Endothelial cell of umbilical vein (primary cell): ENCODE results near the gene TRPM3. TPM values are rescaled to one million over a fixed set of nuclear protein-coding genes. Genes with fewer than 3 reads are reported as not detected.

Source experiments
- Bru-seq: library from RNA; stranded (reverse); fragments of 400-500 nt; gene quantifications from one replicate; lab custom pipeline; 2021; lab: Mats Ljungman, UMichigan
- BruChase-seq, 2 experiments: library from RNA; stranded (reverse); fragments of 400-500 nt; gene quantifications; one replicate each; lab custom pipeline; 2021; lab: Mats Ljungman, UMichigan
- BruUV-seq: library from RNA; stranded (reverse); fragments of 400-500 nt; replicated peaks from 2 replicates; lab custom pipeline; 2021; lab: Mats Ljungman, UMichigan
- CTCF ChIA-PET: fragments of 300-600, 350-600 bp; sonication (Branson Sonifier 250); formaldehyde crosslinking; loops from one replicate; lab custom pipeline; 2021; ENCODE audit warnings: antibody characterized with exemption, inconsistent platforms; lab: Charles Lee
- POLR2A ChIA-PET: fragments of 300-600, 350-600 bp; sonication (Branson Sonifier 250); formaldehyde crosslinking; loops from one replicate; lab custom pipeline; 2021; ENCODE audit warnings: antibody characterized with exemption, inconsistent platforms; lab: Charles Lee
- DNase-seq: peaks from one replicate; pipeline ENCODE4 v3.0.0-alpha.2; 2011; ENCODE audit warnings: low read depth, low spot score
- FAIRE-seq: peaks from 2 replicates; lab custom pipeline; 2011; peaks lifted over from hg19 to GRCh38; lab: Jason Lieb, UNC
- H2AFZ ChIP-seq: 2 replicates; pipeline ENCODE4 v1.6.0; 2012; ENCODE audit warnings: low read depth, low read length, control low read depth, inconsistent platforms
- H3K27ac ChIP-seq: 2 replicates; pipeline ENCODE4 v1.5.1; 2011; ENCODE audit warnings: low read depth, mild to moderate bottlenecking, control low read depth, low read length, moderate library complexity; ENCODE audit not compliant: insufficient read depth
- H3K27me3 ChIP-seq, 2 experiments: 2 replicates each; pipeline versions ENCODE4 v1.6.0 to v1.6.1; 2011; ENCODE audit warnings: low read length in 2 of 2, mixed read lengths in 1 of 2; ENCODE audit not compliant: control insufficient read depth in 2 of 2, insufficient read depth in 2 of 2
- H3K36me3 ChIP-seq, 2 experiments: 2 replicates in 1 of 2; 3 replicates in 1 of 2; pipeline ENCODE4 v1.5.1; 2011; ENCODE audit warnings: low read length in 2 of 2, mild to moderate bottlenecking in 1 of 2, moderate library complexity in 1 of 2; ENCODE audit not compliant: control insufficient read depth in 2 of 2, insufficient read depth in 2 of 2; ENCODE audit errors: extremely low read depth in 1 of 2
- H3K4me1 ChIP-seq: 3 replicates; pipeline ENCODE4 v1.5.1; 2011; ENCODE audit warnings: mild to moderate bottlenecking, low read length; ENCODE audit not compliant: control insufficient read depth, insufficient read depth; ENCODE audit errors: extremely low read depth
- H3K4me2 ChIP-seq: 2 replicates; pipeline ENCODE4 v1.6.1; 2011; ENCODE audit warnings: low read length, control low read depth, mixed read lengths; ENCODE audit not compliant: insufficient read depth
- H3K4me3 ChIP-seq, 3 experiments: fragments of 200-600 bp in 1 of 3; sonication (generic), shearing (Covaris generic) in 1 of 3; replicated peaks in 1 of 3; 2 replicates each; pipeline ENCODE4 v1.5.1; 2011 to 2016; ENCODE audit warnings: control low read depth in 3 of 3, low read length in 3 of 3, mild to moderate bottlenecking in 2 of 3, inconsistent platforms in 1 of 3, low read depth in 1 of 3, moderate library complexity in 1 of 3; ENCODE audit not compliant: insufficient read depth in 1 of 3
- H3K79me2 ChIP-seq: 2 replicates; pipeline ENCODE4 v1.6.0; 2012; ENCODE audit warnings: low read length, inconsistent platforms; ENCODE audit not compliant: control insufficient read depth, insufficient read depth
- H3K9ac ChIP-seq: replicated peaks from 2 replicates; pipeline ENCODE3; 2011; ENCODE audit warnings: low read length, control low read depth; ENCODE audit not compliant: insufficient read depth; ENCODE audit errors: extremely low read depth
- H3K9me1 ChIP-seq: replicated peaks from 3 replicates; pipeline ENCODE4 v1.6.0; 2011; ENCODE audit warnings: mild to moderate bottlenecking, low read length; ENCODE audit not compliant: control insufficient read depth, insufficient read depth; ENCODE audit errors: extremely low read depth
- H3K9me3 ChIP-seq: replicated peaks from 2 replicates; pipeline ENCODE4 v1.5.1; 2012; ENCODE audit warnings: low read length, inconsistent platforms; ENCODE audit not compliant: control insufficient read depth, insufficient read depth
- H4K20me1 ChIP-seq: replicated peaks from 2 replicates; pipeline ENCODE3; 2011; ENCODE audit warnings: mild to moderate bottlenecking, low read length; ENCODE audit not compliant: control insufficient read depth, insufficient read depth; ENCODE audit errors: extremely low read depth
- EZH2 ChIP-seq: IDR thresholded peaks from 2 replicates; pipeline ENCODE4 v1.6.1; 2012; ENCODE audit warnings: borderline replicate concordance, low read depth, mild to moderate bottlenecking, moderate library complexity, low read length, inconsistent platforms; ENCODE audit not compliant: severe bottlenecking
- FOS ChIP-seq: IDR thresholded peaks from 2 replicates; pipeline ENCODE4 v1.6.1; 2011; ENCODE audit warnings: mild to moderate bottlenecking, low read length, moderate library complexity, borderline replicate concordance; ENCODE audit not compliant: insufficient read depth
- GATA2 ChIP-seq: IDR thresholded peaks from 2 replicates; pipeline ENCODE4 v1.7.0; 2011; ENCODE audit warnings: low read depth, mild to moderate bottlenecking, moderate library complexity, mixed read lengths, low read length; ENCODE audit not compliant: insufficient read length, insufficient read depth
- JUN ChIP-seq: IDR thresholded peaks from 2 replicates; pipeline ENCODE4 v1.6.1; 2011; ENCODE audit warnings: borderline replicate concordance, low read depth; ENCODE audit not compliant: insufficient read length, insufficient read depth
- MYC ChIP-seq: IDR thresholded peaks from one replicate; pipeline ENCODE4 v1.6.1; 2011; ENCODE audit warnings: mild to moderate bottlenecking, low read depth, low read length
- POLR2A ChIP-seq: IDR thresholded peaks from 2 replicates; pipeline ENCODE4 v1.6.1; 2012; ENCODE audit warnings: low read depth, mild to moderate bottlenecking, control low read depth, low read length
- POLR2AphosphoS5 ChIP-seq: IDR thresholded peaks from 2 replicates; pipeline ENCODE4 v1.6.1; 2012; ENCODE audit warnings: low read depth, mild to moderate bottlenecking, control low read depth, low read length, moderate library complexity; ENCODE audit not compliant: insufficient read depth
- dilution Hi-C: fragments of 300-500 bp; cut with MboI; formaldehyde crosslinking; loops from one replicate; pipeline ENCODE4 v1.15.0; 2019; ENCODE audit warnings: low sequenced_read_pairs; ENCODE audit not compliant: extremely low pct_ligation_motif_present
- intact Hi-C: fragments of 100-400 bp; cut with micrococcal nuclease; formaldehyde crosslinking; loops from one replicate; pipeline ENCODE4 v1.10.0; 2022
- long read RNA-seq: library from polyadenylated mRNA; stranded (forward); transcript quantifications from one replicate; pipeline ENCODE4 v2.0.0, GENCODE V29; 2021
- polyA minus RNA-seq, 3 experiments: library from RNA; depleted of rRNA, polyadenylated mRNA; stranded (reverse); fragments of >200 nt; gene quantifications; 1 replicate in 1 of 3; 2 replicates in 2 of 3; pipeline ENCODE4 v1.2.3, GENCODE V29; 2011
- polyA plus RNA-seq, 4 experiments: library from polyadenylated mRNA; depleted of rRNA in 3 of 4; stranded (reverse) in 3 of 4; unstranded in 1 of 4; fragments of >200 nt; gene quantifications; 2 replicates each; pipeline versions ENCODE4 v1.2.1 to v1.2.3, GENCODE V29; 2011 to 2012; ENCODE audit warnings: missing spikeins in 1 of 4
- total RNA-seq: library from RNA; stranded (reverse); gene quantifications from 2 replicates; pipeline ENCODE4 v1.2.3, GENCODE V29; 2021
- TF ChIP-seq, protein P1 (sequence below), 2 donors: IDR thresholded peaks; 1 replicate in 1 of 2; 2 replicates in 1 of 2; pipeline ENCODE4 v1.5.1; 2011; ENCODE audit warnings: low read length in 2 of 2, mild to moderate bottlenecking in 2 of 2, moderate library complexity in 2 of 2, control low read depth in 1 of 2, inconsistent platforms in 1 of 2, low read depth in 1 of 2; ENCODE audit not compliant: insufficient read depth in 1 of 2; ENCODE audit errors: extremely low read depth in 1 of 2
- TF ChIP-seq, protein P2 (sequence below): IDR thresholded peaks from 2 replicates; pipeline ENCODE4 v1.6.1; 2011; ENCODE audit not compliant: insufficient read depth, insufficient read length

Gene TRPM3
- 0.02 and 0.33 TPM in 2 replicates for total RNA-seq
- polyA plus RNA-seq: 0.10 and 0.17 TPM in 2 replicates
- polyA plus RNA-seq (2011; cell fraction: cytosol; rRNA removed): 0.06 and 0.07 TPM in 2 replicates
- polyA plus RNA-seq (2011; cell fraction: nucleus; rRNA removed): 0.46 and 0.78 TPM in 2 replicates
- 0.03 TPM in 1 of 2 replicates, not detected in the other for polyA plus RNA-seq (2012)
- polyA minus RNA-seq: 0.21 and 0.32 TPM in 2 replicates
- polyA minus RNA-seq (2011; cell fraction: cytosol; rRNA and poly(A)+ RNA removed): not detected
- polyA minus RNA-seq (2011; cell fraction: nucleus; rRNA and poly(A)+ RNA removed): 0.77 and 2.0 TPM in 2 replicates
- percentile 12 among the genes with signal in this experiment for Bru-seq, nascent RNA
- BruChase-seq, experiment 1, labeled RNA remaining after a 6-hour chase: percentile 6 among the genes with signal in this experiment
- percentile 7 among the genes with signal in this experiment for BruChase-seq, experiment 2, labeled RNA remaining after a 2-hour chase
- long read RNA-seq, partial matches to known transcripts: 0 of 10 reads
- long read RNA-seq, other reads (novel, unspliced or antisense): 10 of 10 reads

DNA sequence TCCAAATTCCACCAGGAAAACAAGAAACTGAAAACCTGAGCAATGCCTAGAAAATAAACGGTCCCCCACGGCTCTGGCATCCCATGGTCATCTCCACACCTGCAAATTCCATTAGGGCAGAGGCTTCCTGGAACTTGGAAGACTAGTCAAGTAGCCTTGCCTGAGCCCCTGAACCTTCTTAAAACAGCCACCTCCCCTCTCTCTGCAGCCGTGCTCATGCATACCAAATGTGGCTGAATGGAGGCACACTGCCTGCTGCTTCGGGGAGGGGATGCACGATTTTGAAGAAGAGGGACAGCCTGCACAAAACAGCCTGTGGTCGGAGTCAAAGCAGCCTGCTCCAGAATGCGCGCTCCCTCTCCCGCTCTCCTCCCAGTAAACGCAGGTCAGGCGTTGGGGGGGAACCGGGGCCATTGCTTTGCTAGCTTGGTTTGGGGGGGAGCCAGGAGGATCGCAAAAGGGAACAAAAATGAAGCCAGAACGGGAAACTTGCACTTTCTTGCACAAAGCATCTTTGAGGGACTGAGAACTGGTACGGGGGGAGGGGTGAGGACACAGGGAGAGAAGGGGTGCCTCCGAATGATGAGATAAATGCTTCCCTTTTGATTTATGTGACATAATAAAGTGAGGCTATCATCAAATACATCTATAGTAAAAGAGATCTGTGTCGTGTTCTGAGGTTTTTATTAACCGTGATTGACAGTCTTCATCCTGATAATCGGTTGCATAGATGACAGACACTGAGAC is at the start of gene TRPM3:
Gene TRPM3 (minus strand): TSS at position 347 of the 747 bp plus-strand sequence. CDS start 267 bp downstream, at position 80.
- H3K79me2 ChIP-seq: no peaks in the 10 kb centered on the region
- no peak within 1 kb of the TSS for H3K4me2 ChIP-seq
- H3K27me3 ChIP-seq: peaks cover 19 to 52% of the 10 kb centered on the region in 2 experiments
- intact Hi-C loops (loop anchor here (5.0 to 10.0 kb wide), 2 partner anchors 46 to 187 kb away; no protein-coding TSS in a partner anchor), dilution Hi-C loops (no loop called here)
- ChIA-PET POLR2A (no interaction called here), CTCF (no interaction called here)
- DNase-seq: no peak
- TF ChIP-seq FOS: no peak
- TF ChIP-seq EZH2: no peak
- TF ChIP-seq, protein P1, sequence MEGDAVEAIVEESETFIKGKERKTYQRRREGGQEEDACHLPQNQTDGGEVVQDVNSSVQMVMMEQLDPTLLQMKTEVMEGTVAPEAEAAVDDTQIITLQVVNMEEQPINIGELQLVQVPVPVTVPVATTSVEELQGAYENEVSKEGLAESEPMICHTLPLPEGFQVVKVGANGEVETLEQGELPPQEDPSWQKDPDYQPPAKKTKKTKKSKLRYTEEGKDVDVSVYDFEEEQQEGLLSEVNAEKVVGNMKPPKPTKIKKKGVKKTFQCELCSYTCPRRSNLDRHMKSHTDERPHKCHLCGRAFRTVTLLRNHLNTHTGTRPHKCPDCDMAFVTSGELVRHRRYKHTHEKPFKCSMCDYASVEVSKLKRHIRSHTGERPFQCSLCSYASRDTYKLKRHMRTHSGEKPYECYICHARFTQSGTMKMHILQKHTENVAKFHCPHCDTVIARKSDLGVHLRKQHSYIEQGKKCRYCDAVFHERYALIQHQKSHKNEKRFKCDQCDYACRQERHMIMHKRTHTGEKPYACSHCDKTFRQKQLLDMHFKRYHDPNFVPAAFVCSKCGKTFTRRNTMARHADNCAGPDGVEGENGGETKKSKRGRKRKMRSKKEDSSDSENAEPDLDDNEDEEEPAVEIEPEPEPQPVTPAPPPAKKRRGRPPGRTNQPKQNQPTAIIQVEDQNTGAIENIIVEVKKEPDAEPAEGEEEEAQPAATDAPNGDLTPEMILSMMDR (IDR thresholded peaks at IDR 0.05; ENCODE audit: extremely low read depth in 1 of 2, insufficient read depth in 1 of 2, low read depth in 1 of 2, low read length in 2 of 2): no peak
- TF ChIP-seq, protein P2, sequence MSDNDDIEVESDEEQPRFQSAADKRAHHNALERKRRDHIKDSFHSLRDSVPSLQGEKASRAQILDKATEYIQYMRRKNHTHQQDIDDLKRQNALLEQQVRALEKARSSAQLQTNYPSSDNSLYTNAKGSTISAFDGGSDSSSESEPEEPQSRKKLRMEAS: no peak
- no peak for TF ChIP-seq MYC
- no peak for TF ChIP-seq JUN
- no peak for TF ChIP-seq POLR2A
- no peak for TF ChIP-seq POLR2AphosphoS5
- no peak for TF ChIP-seq GATA2
- no peaks in the 10 kb centered on the region for H3K9me3 ChIP-seq
- no TSS peak for BruUV-seq
- no peak within 1 kb of the TSS for H2AFZ ChIP-seq
- H3K27ac ChIP-seq: no peak within 1 kb of the TSS
- no peak within 1 kb of the TSS for H3K4me3 ChIP-seq
- H3K36me3 ChIP-seq: no peaks in the 10 kb centered on the region
- no peak within 1 kb of the TSS for H3K9ac ChIP-seq
- no peaks in the 10 kb centered on the region for H4K20me1 ChIP-seq
- H3K4me1 ChIP-seq: no peaks in the 10 kb centered on the region
- no peak for FAIRE-seq
- H3K9me1 ChIP-seq: no peaks in the 10 kb centered on the region
